GM18517 (cell line): ENCODE data around the gene CABLES1.

Source experiments
- ATAC-seq: cut with Tn5 transposase; IDR thresholded peaks from one replicate; pipeline ENCODE4 v1.9.1; 2021; ENCODE audit warnings: mild to moderate bottlenecking, moderate library complexity; ENCODE audit not compliant: unreplicated experiment

The CABLES1 gene

GRCh38 chr18:23238152-23238531 lies 102.9 kb downstream of the CABLES1 start:
- no peak for ATAC-seq

- no peak for ATAC-seq
Measured at GRCh38 chr18:23238651-23239349, 103.5 kb downstream of the CABLES1 start.

DNA sequence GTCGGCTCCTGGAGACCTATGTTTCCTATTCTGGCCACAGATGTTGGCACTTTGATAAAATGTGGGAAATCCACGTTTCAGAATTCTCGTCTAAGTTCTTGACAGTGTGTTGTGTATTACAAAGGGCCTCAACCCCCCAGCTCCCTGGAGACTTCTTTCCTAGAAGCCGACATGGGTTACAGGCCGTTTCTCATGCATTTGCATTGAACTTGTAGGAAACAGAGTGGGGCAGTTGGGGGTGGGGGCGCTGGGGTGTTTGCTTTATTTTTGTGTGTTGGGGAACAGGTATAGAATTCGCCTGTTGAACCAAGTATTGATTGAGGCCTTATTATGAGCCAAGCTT lies 104.0 kb downstream of the CABLES1 start:
- no peak for ATAC-seq

DNA sequence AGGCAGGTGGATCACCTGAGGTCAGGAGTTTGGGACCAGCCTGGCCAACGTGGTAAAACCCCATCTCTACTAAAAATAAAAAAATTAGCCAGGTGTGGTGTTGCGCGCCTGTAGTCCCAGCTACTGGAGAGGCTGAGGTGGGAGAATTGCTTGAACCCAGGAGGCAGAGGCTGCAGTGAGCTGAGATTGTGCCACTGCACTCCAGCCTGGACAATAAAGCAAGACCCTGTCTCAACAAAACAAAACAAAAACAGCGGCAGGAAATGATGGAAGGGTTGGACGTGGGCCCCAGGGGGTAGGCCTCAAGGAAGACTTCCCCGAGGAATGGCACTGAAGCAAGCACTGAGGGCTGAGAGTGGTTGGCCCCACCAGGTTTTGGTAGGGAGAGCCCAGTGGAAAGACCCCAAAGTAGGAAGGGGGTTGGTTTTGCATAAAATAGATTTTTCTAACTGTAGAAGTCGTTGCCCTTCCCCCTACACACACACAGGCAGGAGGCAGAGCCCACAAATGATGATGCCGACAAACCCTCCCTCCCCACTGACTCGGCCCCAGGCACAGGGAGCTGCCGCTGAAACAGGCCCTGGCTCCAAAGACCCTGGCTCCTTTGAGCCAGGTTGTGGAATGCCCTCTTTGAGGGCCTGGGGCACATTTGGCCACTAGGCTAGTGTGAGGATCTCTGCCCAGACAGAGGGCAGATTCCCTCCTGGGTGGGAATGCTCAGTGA lies 104.8 kb downstream of the CABLES1 start:
- no peak for ATAC-seq

DNA sequence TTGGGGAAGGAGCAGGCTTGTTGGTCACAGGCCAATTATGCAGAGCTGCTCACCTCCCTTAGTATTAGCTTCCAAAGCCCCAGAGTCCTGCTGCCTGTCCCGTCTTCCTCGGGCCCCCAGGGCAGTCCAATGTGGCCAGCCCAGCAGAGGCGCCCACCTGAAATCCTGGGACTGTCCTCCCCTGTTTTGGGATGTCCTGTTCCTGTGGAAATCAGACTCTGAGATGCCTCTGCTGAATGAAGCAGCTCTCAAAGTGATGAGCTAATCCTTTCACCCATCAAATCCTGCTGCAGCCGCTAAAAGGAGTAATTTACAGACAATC lies 105.3 kb downstream of the CABLES1 start:
- ATAC-seq: no peak

GRCh38 chr18:23241833-23242496 lies 106.7 kb downstream of the CABLES1 start:
- peak; percentile 90 for ATAC-seq

DNA sequence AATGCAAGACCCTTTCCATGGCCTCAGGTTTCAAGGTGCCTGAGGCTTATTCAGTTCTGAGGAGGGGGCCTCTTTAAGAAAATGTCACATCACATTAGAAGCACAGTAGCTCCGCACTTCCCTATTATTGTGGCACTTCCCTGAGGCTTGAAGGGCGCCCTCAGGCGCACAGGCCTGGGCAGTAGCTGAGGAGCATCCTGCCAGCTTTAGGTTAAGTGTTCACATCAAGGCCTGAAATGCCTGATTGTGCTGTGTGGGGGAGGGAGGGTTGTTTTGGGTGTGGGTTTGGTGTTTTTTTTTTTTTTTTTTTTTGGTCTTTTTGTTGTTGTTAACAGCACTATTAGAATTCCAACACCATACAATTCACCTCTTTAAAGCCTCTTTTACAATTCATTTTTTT lies 107.9 kb downstream of the CABLES1 start:
- no peak for ATAC-seq

DNA sequence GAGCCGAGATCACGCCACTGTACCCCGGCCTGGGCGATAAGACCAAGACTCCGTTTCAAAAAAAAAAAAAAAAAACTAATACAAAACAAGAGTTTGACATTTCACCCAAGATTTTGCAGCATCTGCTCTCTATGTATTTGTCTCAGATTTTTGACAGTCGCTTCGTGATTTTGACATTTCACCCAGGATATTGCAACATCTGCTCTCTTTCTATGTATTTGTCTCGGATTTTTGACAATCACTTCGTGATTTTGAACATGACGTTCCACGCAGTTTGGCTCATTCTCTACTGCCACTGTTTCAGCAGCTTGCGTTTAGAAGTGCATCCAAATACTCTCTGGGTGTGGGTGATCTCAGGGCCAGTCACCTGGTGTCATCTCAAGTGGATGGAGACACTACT lies 108.5 kb downstream of the CABLES1 start:
- ATAC-seq: no peak

GRCh38 chr18:23244401-23244800 lies 109.1 kb downstream of the CABLES1 start:
- no peak for ATAC-seq

DNA sequence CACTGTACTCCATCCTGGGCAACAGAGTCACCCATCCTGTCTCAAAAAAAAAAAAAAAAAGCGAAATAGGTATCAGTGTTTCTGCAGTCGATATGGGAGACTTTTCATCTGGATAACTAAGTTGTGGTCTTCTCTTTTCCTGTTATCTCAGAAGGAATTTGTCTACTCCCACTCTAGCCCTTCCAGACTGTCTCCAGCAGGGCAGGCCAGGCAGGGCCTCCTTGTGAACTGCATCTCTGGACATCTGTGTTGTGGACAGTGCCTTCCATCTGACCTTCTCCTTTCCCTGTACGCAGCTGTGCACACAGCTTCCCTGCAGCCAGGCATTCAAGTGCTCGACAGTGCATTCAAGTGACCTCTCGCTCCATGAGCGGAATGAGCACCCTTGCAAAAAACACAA lies 110.2 kb downstream of the CABLES1 start:
- no peak for ATAC-seq

DNA sequence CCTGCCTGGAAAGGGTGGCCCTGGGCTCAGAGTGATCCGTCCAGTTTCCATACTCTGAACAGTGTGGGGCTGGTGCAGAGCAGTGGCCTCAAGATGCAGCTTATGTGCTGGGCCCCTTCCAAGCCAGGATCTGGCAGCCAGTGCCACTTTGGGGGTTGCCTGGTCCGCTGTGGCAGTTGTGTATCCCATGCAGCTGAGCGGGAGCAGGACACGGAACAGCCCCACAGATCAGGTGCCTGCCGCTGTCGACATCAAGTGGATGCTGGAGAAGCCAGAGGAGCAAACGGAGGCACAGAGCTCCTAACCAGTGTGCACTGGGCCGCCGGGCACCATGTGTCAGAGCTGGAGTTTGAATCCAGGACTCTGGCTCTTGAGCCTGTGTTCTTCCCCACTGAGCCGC lies 112.0 kb downstream of the CABLES1 start:
- no peak for ATAC-seq

DNA sequence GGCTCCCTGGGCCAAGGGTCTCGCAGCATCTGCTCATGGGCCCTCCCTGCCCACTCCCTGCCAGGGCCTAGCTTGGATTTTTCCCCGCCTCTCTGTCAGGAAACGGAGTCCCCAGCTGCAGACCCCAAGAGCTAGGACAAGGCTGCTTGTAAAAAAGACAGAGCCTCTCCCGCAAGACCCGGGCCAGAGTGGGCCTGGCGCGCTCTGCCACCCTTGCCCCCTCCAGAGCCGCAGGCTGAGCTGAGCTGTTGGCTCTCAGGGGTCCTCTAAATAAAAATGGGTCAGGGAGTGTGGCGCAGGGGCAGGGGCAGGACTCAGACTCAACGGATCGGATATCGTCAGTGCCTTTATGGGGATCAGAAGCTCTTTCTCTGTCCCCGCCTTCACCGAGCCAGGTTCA lies 112.6 kb downstream of the CABLES1 start:
- no peak for ATAC-seq

GRCh38 chr18:23248826-23249225 lies 113.5 kb downstream of the CABLES1 start:
- ATAC-seq: no peak

DNA sequence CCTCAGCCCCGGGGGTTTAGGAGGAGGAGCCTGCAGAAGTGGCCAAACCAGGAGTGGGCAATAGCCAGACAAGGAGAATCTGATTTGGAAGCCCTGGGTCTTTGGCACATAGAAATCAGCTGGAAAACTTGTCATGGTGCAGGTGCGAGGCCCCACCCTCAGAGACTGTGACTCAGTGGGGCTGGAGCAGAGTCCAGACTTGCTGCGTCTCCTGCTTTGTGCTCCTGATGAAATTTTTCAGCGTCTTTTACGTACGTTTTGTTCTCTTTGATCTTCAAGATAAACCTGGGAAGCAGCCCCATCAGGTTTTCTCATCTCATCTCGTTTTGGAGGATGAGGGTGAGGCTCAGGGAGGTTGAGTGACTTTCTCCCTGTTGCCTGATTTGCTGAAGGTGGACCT lies 114.1 kb downstream of the CABLES1 start:
- no peak for ATAC-seq

DNA sequence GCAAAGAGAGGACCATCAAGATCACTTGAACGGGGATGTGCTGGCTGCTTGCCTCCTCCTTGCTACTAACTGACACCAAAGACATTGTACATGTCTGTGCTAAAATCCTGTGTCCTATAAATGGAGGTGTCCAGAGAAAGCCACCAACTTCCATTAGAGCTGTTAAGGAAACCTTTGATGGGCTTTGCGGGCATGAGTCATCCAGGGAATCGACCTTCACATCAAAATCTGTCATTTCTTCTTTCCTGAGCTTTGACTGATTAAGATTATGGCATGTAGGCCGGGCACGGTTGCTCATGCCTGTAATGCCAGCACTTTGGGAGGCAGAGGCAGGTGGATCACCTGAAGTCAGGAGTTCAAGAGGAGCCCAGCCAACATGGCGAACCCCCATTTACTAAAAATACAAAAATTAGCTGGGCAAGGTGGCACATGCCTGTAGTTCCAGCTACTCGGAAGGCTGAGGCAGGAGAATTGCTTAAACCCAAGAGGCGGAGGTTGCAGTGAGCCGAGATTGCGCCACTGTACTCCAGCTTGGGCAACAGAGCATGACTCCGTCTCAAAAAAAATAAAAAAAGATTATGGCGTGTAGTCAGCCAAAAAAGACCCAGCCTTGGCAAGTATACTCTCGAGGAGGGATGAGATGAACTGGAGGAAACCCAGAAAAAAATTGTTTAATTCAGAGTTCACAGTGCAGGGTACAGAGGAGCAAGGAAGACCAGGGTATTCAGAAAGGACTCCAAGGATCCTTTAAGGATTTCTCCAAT lies 115.8 kb downstream of the CABLES1 start:
- no peak for ATAC-seq

DNA sequence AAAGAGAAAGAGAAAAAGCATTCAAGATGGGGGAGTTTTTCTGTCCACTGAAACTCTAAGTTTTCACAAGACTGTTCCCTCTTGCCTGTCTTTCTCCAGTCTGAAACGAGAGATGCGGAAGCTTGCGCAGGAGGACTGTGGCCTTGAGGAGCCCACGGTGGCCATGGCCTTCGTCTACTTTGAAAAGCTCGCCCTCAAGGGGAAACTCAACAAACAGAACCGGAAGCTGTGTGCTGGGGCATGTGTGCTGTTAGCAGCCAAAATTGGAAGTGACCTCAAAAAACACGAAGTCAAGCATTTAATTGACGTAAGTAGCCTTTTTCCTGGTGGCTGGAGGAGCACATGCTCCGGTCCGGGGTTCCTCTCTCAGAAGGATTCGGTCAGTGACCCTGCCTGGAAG lies 118.3 kb downstream of the CABLES1 start:
- ATAC-seq: no peak

DNA sequence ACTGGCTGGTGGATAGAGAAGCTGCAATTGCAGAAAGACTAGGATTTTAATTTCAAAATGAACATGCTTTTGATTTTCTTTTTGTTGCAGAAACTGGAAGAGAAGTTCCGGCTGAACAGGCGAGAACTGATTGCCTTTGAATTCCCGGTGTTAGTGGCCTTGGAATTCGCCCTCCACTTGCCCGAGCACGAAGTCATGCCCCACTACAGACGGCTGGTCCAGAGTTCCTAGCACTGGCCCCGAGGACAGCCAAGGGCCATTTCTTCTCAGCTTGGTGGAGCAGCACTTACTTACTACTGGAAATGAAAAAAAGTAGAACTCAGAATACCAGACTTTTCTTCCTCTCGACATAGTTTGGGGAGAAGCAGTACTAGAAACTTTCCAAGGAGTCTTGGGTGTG lies 121.9 kb downstream of the CABLES1 start:
- no peak for ATAC-seq

DNA sequence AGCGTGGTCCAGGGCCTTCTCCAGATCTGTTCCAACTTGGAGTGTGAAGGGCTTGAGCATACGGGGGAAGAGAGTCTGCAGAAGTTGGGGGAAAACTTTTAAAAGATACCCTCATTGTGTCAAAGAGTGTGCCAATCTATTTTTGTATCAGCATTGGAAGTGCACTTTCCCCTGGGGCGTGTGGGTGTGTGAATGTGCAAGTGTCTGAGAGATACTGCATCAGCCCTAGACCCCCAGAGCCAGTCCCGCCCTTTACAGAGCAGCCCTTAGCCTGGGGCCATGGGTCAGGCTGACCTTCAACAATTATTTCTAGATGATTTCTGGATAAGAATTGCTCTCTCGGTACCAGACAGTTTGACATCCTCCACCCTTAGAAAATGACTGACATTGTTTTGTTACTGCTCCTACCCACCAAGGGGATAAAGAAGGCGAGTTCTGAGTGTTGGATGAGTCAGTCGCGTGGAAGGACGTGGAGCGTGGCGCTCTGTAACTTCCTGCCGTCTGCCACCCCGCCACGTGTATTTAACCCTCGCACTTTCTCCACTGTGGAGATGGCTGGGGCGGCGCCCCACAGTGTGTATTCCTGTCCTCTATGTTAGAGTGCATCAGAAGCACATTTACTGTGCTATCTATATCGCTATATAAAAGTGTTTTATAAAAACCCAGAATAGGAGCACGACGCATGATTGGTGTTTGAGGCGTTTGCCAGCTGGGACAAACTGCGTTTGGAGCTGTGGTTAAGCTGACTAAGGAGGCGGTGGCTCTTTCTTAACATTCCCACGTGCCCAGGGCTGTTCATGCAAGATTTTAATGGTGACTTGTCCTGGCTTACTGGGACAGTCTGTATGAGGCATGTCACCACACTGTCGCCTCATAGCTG lies 122.6 kb downstream of the CABLES1 start:
- ATAC-seq: no peak

DNA sequence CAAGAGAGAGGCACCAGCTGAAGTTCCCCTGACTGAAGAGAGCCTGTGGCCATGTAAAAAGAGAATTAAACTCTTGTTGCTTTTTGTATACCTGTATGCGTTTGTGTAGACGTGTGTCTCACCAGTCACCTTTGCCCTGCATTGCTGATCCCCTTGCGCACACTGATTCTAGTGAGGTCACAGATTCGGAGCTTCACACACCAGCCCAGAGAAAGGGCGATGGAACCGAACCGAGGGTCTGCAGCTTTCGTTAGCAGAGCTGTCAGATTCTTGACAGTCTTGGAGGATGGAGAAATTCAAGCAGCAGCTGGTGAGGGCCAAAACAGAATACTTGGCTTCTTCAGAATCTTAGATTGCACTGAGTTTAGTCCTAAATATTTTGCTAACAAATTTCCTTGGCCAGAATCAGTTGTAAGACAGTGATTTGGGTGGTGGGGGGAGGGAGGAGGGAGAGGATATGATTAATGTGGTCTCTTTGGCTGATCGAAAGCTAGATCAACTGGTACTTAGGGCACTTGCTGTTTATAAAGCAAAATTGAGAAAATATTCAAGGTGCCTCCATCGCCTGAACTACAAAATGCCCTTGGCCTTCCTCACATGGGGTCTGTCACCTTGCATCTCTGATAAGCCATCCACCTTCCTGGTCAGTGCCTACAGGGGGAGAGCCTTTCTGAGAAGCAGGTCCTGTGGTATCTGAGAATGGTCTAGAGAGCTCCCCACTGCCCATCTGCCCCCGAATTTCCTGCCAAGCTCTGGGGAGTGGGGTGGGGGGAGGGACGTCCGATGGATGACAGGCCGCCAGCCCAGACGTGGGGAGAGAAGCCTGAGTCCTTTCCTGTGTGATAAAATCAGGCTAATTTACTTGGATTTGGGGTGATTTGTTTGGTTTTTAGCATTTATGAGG lies 123.5 kb downstream of the CABLES1 start:
- no peak for ATAC-seq
